ENCODE measurements around the gene CDC42EP5. TPM values are rescaled to one million over a fixed set of nuclear protein-coding genes. Genes with fewer than 3 reads are reported as not detected.
A peak's percentile ranks its signal among the peaks of the same experiment; 100 is the strongest.
"Not testable (repeated sequence)": the region's sequence is repeated elsewhere in the genome, so short reads cannot be mapped to it uniquely, and the experiment has no call there.

The CDC42EP5 gene
- total RNA-seq, 1 donor from 2014 or later = 21.4 TPM

GRCh38 chr19:54448040-54448773 lies 24.9 kb downstream of the CDC42EP5 start:
- Mint-ChIP-seq H3K4me1 (ENCODE audit: unreplicated experiment) (peaks cover 32% of the 10 kb centered on the region), H3K4me3 (ENCODE audit: unreplicated experiment) (peak overlapping the region; percentile 99), H3K27ac (ENCODE audit: unreplicated experiment) (peak overlapping the region; percentile 99), H3K9me3 (ENCODE audit: unreplicated experiment) (no peaks in the 10 kb centered on the region), H3K27me3 (ENCODE audit: unreplicated experiment) (peaks cover 24% of the 10 kb centered on the region), H3K36me3 (ENCODE audit: low read depth, unreplicated experiment) (peaks cover 32% of the 10 kb centered on the region)
- DNase-seq (ENCODE audit: low spot score) = peak; percentile 70
- TF ChIP-seq, protein P1, sequence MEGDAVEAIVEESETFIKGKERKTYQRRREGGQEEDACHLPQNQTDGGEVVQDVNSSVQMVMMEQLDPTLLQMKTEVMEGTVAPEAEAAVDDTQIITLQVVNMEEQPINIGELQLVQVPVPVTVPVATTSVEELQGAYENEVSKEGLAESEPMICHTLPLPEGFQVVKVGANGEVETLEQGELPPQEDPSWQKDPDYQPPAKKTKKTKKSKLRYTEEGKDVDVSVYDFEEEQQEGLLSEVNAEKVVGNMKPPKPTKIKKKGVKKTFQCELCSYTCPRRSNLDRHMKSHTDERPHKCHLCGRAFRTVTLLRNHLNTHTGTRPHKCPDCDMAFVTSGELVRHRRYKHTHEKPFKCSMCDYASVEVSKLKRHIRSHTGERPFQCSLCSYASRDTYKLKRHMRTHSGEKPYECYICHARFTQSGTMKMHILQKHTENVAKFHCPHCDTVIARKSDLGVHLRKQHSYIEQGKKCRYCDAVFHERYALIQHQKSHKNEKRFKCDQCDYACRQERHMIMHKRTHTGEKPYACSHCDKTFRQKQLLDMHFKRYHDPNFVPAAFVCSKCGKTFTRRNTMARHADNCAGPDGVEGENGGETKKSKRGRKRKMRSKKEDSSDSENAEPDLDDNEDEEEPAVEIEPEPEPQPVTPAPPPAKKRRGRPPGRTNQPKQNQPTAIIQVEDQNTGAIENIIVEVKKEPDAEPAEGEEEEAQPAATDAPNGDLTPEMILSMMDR (IDR thresholded peaks at IDR 0.05; ENCODE audit: unreplicated experiment) = no peak

- not testable (repeated sequence) for H3K9me3 Mint-ChIP-seq (ENCODE audit: unreplicated experiment); DNase-seq (ENCODE audit: low spot score); H3K27ac Mint-ChIP-seq (ENCODE audit: unreplicated experiment); H3K4me3 Mint-ChIP-seq (ENCODE audit: unreplicated experiment)
- H3K36me3 Mint-ChIP-seq (ENCODE audit: low read depth, unreplicated experiment) = peaks cover 25% of the 10 kb centered on the region
- H3K4me1 Mint-ChIP-seq (ENCODE audit: unreplicated experiment) = peaks cover 32% of the 10 kb centered on the region
- H3K27me3 Mint-ChIP-seq (ENCODE audit: unreplicated experiment) = peaks cover 21% of the 10 kb centered on the region
These were observed 26.7 kb downstream of the CDC42EP5 start for GRCh38 chr19:54446349-54446748.

DNA sequence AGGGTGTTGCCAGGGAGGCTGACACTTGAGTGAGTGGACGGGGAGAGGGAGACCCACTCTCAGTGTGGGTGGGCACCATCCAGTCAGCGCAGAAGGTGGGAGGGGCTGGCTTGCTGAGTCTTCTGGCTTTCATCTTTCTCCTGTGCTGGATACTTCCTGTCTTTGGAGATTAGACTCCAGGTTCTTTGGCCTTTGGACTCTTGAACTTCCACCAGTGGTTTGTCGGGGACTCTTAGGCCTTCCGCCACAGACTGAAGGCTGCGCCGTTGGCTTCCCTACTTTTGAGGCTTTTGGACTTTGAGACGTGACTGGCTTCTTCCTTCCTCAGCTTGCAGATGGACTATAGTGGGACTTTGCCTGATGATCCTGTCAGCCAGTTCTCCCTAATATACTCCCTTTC lies 28.4 kb downstream of the CDC42EP5 start:
- Mint-ChIP-seq H3K36me3 (ENCODE audit: low read depth, unreplicated experiment) (peaks cover 11% of the 10 kb centered on the region), H3K27ac (ENCODE audit: unreplicated experiment) (no peak overlapping the region), H3K4me3 (ENCODE audit: unreplicated experiment) (no peak overlapping the region), H3K4me1 (ENCODE audit: unreplicated experiment) (peaks cover 17% of the 10 kb centered on the region), H3K27me3 (ENCODE audit: unreplicated experiment) (peaks cover 7% of the 10 kb centered on the region), H3K9me3 (ENCODE audit: unreplicated experiment) (no peaks in the 10 kb centered on the region)
- DNase-seq (ENCODE audit: low spot score) = no peak
- TF ChIP-seq, protein P1 (IDR thresholded peaks at IDR 0.05; ENCODE audit: unreplicated experiment) = no peak

DNA sequence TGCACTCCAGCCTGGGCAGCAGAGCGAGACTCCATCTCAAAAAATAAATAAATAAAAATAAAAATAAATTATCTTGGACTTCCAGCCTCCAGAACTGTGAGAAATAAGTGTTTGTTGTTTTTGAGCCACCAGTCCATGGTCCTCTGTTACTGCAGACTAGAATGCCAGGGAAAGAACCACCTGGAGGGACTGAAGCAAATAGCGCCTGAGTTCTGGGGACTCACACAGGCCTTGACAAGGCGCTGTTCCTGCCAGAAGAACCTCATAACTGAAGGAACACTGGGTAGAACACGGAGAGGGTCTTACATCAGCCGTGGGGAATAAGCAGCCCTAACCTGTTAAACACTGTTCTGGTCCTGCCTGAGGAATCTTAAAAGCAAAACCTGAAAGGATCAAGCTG lies 32.5 kb downstream of the CDC42EP5 start:
- TF ChIP-seq, protein P1 (IDR thresholded peaks at IDR 0.05; ENCODE audit: unreplicated experiment) = no peak
- no peak overlapping the region for H3K27ac Mint-ChIP-seq (ENCODE audit: unreplicated experiment)
- peaks cover 9% of the 10 kb centered on the region for H3K36me3 Mint-ChIP-seq (ENCODE audit: low read depth, unreplicated experiment)
- H3K4me1 Mint-ChIP-seq (ENCODE audit: unreplicated experiment) = no peaks in the 10 kb centered on the region
- H3K9me3 Mint-ChIP-seq (ENCODE audit: unreplicated experiment) = no peaks in the 10 kb centered on the region
- H3K27me3 Mint-ChIP-seq (ENCODE audit: unreplicated experiment) = no peaks in the 10 kb centered on the region
- DNase-seq (ENCODE audit: low spot score) = no peak
- no peak overlapping the region for H3K4me3 Mint-ChIP-seq (ENCODE audit: unreplicated experiment)

DNA sequence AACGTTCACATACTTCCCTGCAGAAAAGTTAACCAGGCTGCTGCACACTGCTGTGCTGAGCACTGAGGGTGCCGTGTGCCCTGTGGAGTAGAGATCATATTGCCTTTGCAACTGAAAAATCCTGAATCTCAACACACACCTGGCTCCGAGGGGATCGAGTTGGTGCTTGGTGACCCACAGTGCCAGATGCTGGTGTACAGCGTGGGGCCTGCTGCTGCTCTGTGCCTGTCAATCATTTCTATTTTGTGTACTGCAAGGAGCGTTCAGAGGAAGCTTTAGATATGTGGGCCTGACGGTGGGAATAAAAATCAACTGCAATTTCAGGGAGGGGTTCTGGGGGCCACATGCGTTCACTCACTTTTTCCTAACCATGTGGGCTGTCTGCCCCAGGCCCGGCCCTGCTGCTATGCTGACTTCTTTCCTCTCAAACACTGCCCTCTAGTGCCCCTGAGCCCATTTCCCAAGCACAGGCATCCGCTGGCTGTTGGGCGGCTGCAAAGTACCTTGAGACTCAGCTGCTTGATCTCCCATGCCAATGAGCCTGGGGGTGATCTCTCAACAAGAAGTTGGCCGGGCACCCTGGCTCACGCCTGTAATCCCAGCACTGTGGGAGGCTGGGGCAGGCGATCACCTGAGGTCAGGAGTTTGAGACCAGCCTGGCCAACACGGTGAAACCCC lies 33.8 kb downstream of the CDC42EP5 start:
- Mint-ChIP-seq H3K36me3 (ENCODE audit: low read depth, unreplicated experiment) (peaks cover 9% of the 10 kb centered on the region), H3K27ac (ENCODE audit: unreplicated experiment) (no peak overlapping the region), H3K4me1 (ENCODE audit: unreplicated experiment) (no peaks in the 10 kb centered on the region), H3K9me3 (ENCODE audit: unreplicated experiment) (no peaks in the 10 kb centered on the region), H3K27me3 (ENCODE audit: unreplicated experiment) (no peaks in the 10 kb centered on the region), H3K4me3 (ENCODE audit: unreplicated experiment) (no peak overlapping the region)
- peak; percentile 66 for DNase-seq (ENCODE audit: low spot score)
- TF ChIP-seq, protein P1 (IDR thresholded peaks at IDR 0.05; ENCODE audit: unreplicated experiment) = no peak
